SH-SY5Y (cell line): ENCODE data around the gene C1QA.

Experiments
- GATA2 ChIP-seq: IDR thresholded peaks from 2 replicates; pipeline ENCODE4 v1.6.1; 2011; ENCODE audit warnings: mild to moderate bottlenecking, low read depth, low read length
- GATA3 ChIP-seq: IDR thresholded peaks from 2 replicates; pipeline ENCODE4 v1.6.1; 2011; ENCODE audit warnings: low read depth, mild to moderate bottlenecking, low read length, moderate library complexity

DNA sequence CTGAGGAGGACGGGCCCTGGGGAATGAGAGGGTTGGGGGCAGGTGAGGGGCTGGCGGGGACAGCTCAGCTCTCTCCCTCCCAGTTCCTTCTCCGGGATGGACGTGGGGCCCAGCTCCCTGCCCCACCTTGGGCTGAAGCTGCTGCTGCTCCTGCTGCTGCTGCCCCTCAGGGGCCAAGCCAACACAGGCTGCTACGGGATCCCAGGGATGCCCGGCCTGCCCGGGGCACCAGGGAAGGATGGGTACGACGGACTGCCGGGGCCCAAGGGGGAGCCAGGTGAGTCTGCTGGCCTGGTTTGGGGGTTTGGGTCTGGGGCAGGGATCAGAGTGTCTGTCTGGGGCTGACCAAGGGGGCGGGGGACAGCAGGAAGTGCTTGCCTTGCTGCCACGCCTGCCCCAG, 7.5 kb downstream of the C1QA start:
- TF ChIP-seq GATA2 (no peak), GATA3 (no peak)
